ENCODE data around the gene DUSP18.
A peak's percentile ranks its signal among the peaks of the same experiment; 100 is the strongest.

- TF ChIP-seq CTCF (IDR thresholded peaks at IDR 0.05) (peak in 5 of 6 experiments; percentile 11 to 32 (median 17)), POLR2A (IDR thresholded peaks at IDR 0.05) (peak; percentile 56 to 74)
Measured at GRCh38 chr22:30635273-30636225, 32.1 kb downstream of the DUSP18 start, which contains the start of gene SLC35E4.
